ENCODE results near the gene ZNF385C. TPM values are rescaled to one million over a fixed set of nuclear protein-coding genes. Genes with fewer than 3 reads are reported as not detected.

Gene ZNF385C
- total RNA-seq, 1 experiment from 2014 or later: 1.1 TPM

GRCh38 chr17:42103221-42103954 is 5.1 kb upstream of the ZNF385C start:
- ChIA-PET CTCF (interaction anchor here (1.3 to 1.8 kb wide), 4 partner anchors 10 to 84 kb away, joined by 3 to 5 read pairs (median 4); partner anchors contain the start of gene NKIRAS2), POLR2A (no interaction called here)
- intact Hi-C loops (cut with micrococcal nuclease): loop anchor here (5.0 kb wide), 1 partner anchor 141 kb away; no protein-coding TSS in a partner anchor

GRCh38 chr17:42101513-42102292 is 3.4 kb upstream of the ZNF385C start:
- Histone ChIP-seq H3K4me3 (replicated peaks in 1 of 2; ENCODE audit: low read depth in 1 of 2, low read length in 2 of 2) (0 out of 4 replicates have a peak overlapping the region, but pooled peaks of 1 of the 2 experiments have one; percentile 19), H3K27ac (ENCODE audit: low read depth, low read length) (no peak overlapping the region), H3K9me2 (ENCODE audit: insufficient read depth) (no peaks in the 10 kb centered on the region), H2AFZ (ENCODE audit: low read depth, low read length, poor library complexity, severe bottlenecking) (no peak overlapping the region), H3K4me1 (ENCODE audit: control insufficient read depth in 1 of 2, insufficient read depth in 2 of 2, low read length in 2 of 2) (peaks cover 0 to 8% of the 10 kb centered on the region in 2 experiments; a peak in 3 of 4 replicates), H4K20me1 (ENCODE audit: insufficient read depth) (no peaks in the 10 kb centered on the region), H3K79me2 (ENCODE audit: insufficient read depth, low read length) (no peaks in the 10 kb centered on the region), H3K4me2 (ENCODE audit: low read length) (peak overlapping the region; percentile 55), H3K36me3 (ENCODE audit: control insufficient read depth in 1 of 2, insufficient read depth in 2 of 2, low read length in 2 of 2) (no peaks in the 10 kb centered on the region), H3K9me3 (ENCODE audit: control insufficient read depth in 1 of 2, insufficient read depth in 1 of 2, low read depth in 1 of 2, low read length in 2 of 2) (no peaks in the 10 kb centered on the region), H3K9ac (ENCODE audit: low read length) (no peak overlapping the region), H3K27me3 (ENCODE audit: insufficient read depth, low read length) (no peaks in the 10 kb centered on the region)
- BruUV-seq (replicated peaks): no TSS peak
- ChIA-PET RAD21 (ENCODE audit: low non-redundant PET in 1 of 2, low total read pairs in 2 of 2, uncharacterized antibody in 2 of 2, unreplicated experiment in 2 of 2) (no interaction called here), CTCF (interaction anchor here (0.6 to 2.3 kb wide), 14 partner anchors 10 to 290 kb away, joined by 3 to 15 read pairs (median 4); partner anchors contain the start of genes CNP, DHX58, DNAJC7 and KAT2A), POLR2A (interaction anchor here (0.6 kb wide), 1 partner anchor 54 kb away, joined by 3 read pairs; no protein-coding TSS in a partner anchor)
- intact Hi-C loops (cut with micrococcal nuclease): loop anchor here (1.0 to 5.0 kb wide), 3 partner anchors 34 to 139 kb away; no protein-coding TSS in a partner anchor
- ATAC-seq (peak; percentile 94), DNase-seq (ENCODE audit: low read depth, low spot score) (peak; percentile 61)
- no peak for TF ChIP-seq REST (IDR thresholded peaks at IDR 0.05; ENCODE audit: low read depth)
- no peak for TF ChIP-seq SP1 (IDR thresholded peaks at IDR 0.05; ENCODE audit: low read depth)
- TF ChIP-seq POLR2A (IDR thresholded peaks at IDR 0.05; ENCODE audit: borderline replicate concordance, extremely low read depth, insufficient read depth, insufficient read length): no peak
- TF ChIP-seq CTCF (IDR thresholded peaks at IDR 0.05 in 2 of 3, conservative IDR thresholded peaks at IDR 0.05 in 1 of 3; ENCODE audit: borderline replicate concordance in 1 of 3, insufficient read depth in 1 of 3, low read depth in 2 of 3, low read length in 2 of 3): peak; percentile 92 to 99 (median 99)

More at GRCh38 chr17:42103221-42103954, 5.1 kb upstream of the ZNF385C start:
- H3K79me2 ChIP-seq (ENCODE audit: insufficient read depth, low read length): no peaks in the 10 kb centered on the region
- H3K27ac ChIP-seq (ENCODE audit: low read depth, low read length): no peak overlapping the region
- no peaks in the 10 kb centered on the region for H3K9me2 ChIP-seq (ENCODE audit: insufficient read depth)
- H2AFZ ChIP-seq (ENCODE audit: low read depth, low read length, poor library complexity, severe bottlenecking): no peak overlapping the region
- RAD21 ChIA-PET (ENCODE audit: low non-redundant PET in 1 of 2, low total read pairs in 2 of 2, uncharacterized antibody in 2 of 2, unreplicated experiment in 2 of 2): no interaction called here
- H3K4me3 ChIP-seq (replicated peaks in 1 of 2; ENCODE audit: low read depth in 1 of 2, low read length in 2 of 2): no peak overlapping the region
- H3K27me3 ChIP-seq (ENCODE audit: insufficient read depth, low read length): no peaks in the 10 kb centered on the region
- TF ChIP-seq ATF3 (IDR thresholded peaks at IDR 0.05): no peak
- TF ChIP-seq EZH2phosphoT487 (IDR thresholded peaks at IDR 0.05; ENCODE audit: borderline replicate concordance): no peak
- H3K4me1 ChIP-seq (ENCODE audit: control insufficient read depth in 1 of 2, insufficient read depth in 2 of 2, low read length in 2 of 2): peaks cover 7 to 24% of the 10 kb centered on the region in 2 experiments; a peak in 3 of 4 replicates
- DNase-seq (ENCODE audit: low read depth, low spot score) (no peak), ATAC-seq (no peak)
- H3K4me2 ChIP-seq (ENCODE audit: low read length): no peak overlapping the region
- H3K9ac ChIP-seq (ENCODE audit: low read length): no peak overlapping the region
- H4K20me1 ChIP-seq (ENCODE audit: insufficient read depth): no peaks in the 10 kb centered on the region
- H3K36me3 ChIP-seq (ENCODE audit: control insufficient read depth in 1 of 2, insufficient read depth in 2 of 2, low read length in 2 of 2): no peaks in the 10 kb centered on the region
- BruUV-seq (replicated peaks): no TSS peak
- no peaks in the 10 kb centered on the region for H3K9me3 ChIP-seq (ENCODE audit: control insufficient read depth in 1 of 2, insufficient read depth in 1 of 2, low read depth in 1 of 2, low read length in 2 of 2)
